Hepatic stellate cell (primary cell): ENCODE measurements around the gene SPRYD4.
A peak's percentile ranks its signal among the peaks of the same experiment; 100 is the strongest.
"Not testable (repeated sequence)": the region's sequence is repeated elsewhere in the genome, so short reads cannot be mapped to it uniquely, and the experiment has no call there.

ENCODE experiments used
- DNase-seq: peaks from one replicate; pipeline ENCODE4 v3.0.0; 2011; ENCODE audit warnings: low spot score

SPRYD4 gene

DNA sequence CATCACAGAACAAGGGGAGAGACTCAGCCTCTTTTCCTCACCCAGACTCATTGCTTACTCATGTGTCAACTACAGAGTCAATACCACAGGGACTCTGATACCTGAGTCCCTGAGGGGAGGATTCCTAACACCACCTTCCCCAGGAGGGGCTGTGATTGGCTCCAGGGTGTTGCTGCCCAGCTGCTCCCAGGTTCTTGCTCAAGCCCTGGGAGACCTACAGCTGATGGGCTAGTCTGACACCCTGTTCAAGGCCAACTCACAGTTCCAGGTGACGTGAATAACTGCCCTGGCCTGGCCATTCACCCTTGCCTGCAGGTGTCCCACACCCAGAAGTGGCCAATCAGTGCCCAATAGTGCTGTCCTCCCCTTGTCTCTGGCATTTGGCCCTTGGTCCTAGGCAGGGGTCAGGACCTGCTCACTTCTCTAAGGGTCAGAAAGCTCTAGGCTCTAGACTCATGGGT is 8.6 kb downstream of the SPRYD4 start:
- no peak for DNase-seq

DNA sequence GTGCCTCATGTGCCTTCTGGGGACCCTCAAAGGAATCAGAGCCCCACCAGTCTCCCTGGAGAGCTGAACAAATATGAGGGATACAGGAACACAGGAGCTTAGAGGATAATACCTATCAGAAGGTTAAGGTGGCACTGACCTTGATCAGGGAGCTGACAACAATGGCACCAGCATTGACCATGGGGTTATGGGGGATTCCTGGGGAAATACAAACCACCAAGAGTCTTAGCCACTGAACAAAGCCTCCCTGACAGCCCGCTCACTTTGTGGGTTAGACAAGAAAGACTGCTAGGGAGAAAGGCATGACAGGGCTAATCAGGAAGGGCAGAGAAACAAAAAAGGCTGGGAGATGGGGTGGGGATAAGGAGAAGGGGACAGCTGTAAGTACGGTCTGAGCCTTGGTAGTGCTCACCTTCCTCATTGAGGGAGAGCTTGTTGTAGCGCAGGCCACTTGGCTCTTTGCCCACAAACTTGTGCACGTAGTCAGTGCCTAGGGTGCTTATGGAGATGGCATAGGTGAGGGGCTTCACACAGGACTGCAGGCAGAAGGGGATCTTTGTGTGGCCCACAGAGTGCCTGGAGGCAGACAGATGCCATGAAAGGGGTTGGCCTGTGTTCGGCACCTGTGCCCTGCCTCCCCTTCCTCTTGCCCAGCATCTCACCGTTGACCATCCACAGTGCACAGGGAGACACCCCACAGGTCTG is 9.3 kb downstream of the SPRYD4 start:
- no peak for DNase-seq

DNA sequence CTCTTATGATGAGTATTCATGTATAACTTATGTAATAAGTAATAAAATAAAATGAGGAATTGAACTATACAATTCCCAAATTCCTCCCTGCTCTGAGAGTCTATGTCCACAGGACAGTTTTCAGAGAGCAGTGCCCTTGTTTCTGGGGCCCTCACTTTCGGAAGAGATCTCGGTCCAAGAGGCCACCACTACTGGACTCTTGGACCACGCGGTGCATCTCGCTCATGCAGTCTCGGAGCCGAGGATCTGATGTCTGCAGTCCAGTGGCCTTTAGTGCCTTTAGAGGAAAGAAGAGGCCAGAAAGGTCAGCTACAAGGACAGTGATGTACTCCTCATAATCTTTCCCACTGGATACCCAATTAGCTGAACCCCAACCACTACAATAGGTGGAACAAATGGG is 11.2 kb downstream of the SPRYD4 start:
- no peak for DNase-seq

DNA sequence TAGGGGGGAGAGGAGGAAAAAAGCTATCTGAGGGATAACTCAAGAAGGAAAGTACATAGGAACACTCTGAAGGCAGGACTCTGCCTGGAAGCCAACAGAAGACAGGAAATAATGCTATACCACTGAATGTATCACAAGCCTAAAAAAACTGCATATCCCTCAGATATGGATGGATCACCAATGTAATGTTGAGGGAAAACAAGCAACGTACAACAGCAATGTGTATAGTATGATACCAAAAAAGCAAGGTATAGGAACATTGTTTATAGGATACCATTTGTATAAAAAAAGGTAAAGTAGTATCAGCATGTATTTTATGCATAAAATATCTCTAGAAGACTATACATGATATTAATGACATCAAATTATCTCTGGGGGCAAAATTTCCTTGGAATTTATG is 16.2 kb downstream of the SPRYD4 start:
- no peak for DNase-seq

DNA sequence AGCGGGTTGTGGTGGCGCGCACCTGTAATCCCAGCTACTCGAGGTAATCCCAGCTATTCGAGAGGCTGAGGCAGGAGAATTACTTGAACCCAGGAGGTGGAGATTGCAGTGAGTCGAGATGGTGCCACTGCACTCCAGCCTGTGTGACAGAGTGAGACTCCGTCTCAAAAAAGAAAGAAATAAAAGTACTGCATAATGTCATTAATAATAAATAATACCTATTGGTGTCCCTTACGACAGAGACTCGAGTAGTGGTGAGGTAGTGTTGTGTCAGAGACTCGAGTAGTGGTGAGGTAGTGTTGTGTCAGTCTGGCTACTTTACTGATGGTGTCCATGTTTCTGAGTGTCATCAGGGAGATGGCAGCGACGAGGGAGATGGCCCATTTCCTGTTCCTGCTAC is 18.3 kb downstream of the SPRYD4 start:
- DNase-seq = no peak

DNA sequence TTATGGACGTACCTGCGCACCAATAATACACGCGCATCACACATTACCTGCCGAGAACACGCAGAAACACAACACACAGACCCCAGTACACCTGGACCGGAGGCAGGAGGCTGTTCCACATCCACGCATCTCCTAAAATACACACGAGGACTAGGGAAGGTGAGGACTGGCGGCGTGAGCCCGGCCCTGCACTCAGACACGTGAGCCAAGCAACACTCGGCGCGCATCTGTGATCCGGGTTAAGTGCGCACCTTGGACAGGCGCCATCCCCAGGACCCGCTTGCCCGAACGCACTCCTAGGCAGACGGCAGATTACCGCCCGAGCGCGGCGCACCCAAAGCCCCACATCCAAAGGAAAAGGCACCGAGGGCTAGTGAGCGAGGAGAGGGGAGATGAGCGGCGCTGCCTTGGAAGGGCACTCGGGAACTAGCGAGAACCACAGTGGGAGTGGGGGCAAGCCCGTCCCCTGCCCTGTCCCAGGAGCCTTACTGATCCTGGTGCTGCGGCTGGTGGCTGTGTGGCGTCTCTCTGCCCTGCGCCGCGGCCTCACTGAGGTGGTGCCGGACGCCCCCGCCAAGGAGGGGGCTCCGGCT is 19.2 kb downstream of the SPRYD4 start:
- no peak for DNase-seq

DNA sequence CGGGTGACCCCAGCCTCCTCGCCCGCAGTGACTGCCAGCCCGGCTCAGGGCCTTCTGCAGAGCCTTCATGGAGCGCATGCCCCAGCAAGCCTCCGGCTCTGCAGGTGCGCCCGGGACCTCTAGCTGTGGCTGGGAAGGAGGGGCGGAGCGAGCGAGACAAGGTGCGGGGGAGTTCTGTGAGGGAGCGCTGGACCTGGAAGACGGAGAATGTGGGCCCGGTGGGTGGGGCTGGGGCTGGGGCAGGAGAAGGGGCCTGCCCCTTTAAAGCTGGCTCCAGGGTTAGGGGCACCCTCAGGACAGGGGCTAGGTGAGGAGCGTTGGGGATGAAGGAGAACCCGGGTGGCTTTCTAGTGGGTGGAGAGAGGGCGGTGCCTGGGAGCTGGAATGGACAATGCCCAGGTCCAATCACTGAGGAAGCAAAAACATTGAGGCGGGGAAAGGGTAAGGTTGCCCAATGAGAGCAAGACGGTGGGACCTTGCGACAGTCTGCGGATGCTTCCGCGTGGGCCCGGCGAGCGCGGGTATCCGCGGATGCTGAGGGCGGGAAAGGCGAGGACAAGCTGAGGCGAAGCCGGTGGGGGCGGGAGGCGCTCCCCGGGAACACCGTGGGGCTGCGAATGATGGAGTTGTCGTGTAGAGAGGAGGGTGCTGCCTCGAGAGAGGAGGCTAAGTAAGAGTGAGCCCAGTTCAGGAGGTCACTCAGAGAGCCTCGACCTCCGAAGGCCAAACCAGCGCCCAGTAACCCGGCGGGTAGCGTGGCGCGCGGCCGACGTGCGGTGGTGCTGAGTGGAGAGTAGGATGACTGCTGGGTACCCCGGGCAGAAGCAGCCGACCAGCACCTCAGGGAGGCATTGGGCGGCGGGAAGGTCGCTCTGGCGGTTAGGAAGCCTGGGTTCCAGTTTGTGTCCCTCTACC is 19.9 kb downstream of the SPRYD4 start, which contains the start of gene GLS2:
Gene GLS2, minus strand, starts transcription at position 121 of the 915 bp plus-strand sequence. Its CDS starts 43 bp downstream, at position 78.
- DNase-seq = peak; percentile 96

DNA sequence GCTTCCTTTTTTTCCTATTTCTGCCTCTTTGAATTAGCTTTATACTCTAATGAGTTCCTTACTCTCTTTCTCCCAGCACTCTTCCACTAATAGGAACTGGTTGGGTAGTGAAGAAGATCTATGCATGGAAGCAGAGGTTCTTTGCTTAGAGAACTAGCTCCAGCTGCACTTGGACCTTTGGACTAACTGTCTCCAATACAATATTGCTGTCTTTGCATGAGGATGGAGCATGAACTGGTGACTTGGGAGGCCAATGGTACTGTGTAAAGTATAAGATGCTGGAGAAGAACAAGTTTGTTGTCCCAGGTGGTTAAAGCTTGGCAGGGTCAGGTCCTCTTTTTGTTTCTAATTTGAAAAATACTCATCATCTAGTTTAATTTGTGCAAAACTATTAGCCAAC is 22.0 kb downstream of the SPRYD4 start:
- DNase-seq = no peak

DNA sequence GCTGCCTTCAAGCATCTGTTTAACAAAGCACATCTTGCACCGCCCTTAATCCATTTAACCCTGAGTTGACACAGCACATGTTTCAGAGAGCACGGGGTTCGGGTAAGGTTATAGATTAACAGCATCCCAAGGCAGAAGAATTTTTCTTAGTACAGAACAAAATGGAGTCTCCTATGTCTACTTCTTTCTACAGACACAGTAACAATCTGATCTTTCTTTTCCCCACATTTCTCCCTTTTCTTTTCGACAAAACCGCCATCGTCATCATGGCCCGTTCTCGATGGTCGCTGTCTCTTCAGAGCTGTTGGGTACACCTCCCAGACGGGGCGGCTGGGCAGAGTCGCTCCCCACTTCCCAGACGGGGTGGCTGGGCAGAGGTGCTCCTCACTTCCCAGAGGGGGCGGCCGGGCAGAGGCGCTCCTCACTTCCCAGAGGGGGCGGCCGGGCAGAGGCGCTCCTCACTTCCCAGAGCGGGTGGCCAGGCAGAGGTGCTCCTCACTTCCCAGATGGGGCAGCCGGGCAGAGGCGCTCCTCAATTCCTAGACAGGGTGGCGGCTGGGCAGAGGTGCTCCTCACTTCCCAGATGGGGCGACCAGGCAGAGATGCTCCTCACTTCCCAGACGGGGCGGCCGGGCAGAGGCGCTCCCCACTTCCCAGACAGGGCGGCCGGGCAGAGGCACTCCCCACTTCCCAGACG is 25.2 kb downstream of the SPRYD4 start:
- not testable (repeated sequence) for DNase-seq

DNA sequence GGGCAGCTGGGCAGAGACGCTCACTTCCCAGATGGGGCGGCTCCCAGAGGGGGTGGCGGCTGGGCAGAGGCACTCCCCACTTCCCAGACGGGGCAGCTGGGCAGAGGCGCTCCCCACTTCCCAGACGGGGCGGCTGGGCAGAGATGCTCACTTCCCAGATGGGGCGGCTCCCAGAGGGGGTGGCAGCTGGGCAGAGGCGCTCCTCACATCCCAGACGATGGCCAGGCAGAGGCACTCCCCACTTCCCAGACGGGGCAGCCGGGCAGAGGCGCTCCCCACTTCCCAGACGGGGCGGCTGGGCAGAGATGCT is 25.7 kb downstream of the SPRYD4 start:
- not testable (repeated sequence) for DNase-seq

DNA sequence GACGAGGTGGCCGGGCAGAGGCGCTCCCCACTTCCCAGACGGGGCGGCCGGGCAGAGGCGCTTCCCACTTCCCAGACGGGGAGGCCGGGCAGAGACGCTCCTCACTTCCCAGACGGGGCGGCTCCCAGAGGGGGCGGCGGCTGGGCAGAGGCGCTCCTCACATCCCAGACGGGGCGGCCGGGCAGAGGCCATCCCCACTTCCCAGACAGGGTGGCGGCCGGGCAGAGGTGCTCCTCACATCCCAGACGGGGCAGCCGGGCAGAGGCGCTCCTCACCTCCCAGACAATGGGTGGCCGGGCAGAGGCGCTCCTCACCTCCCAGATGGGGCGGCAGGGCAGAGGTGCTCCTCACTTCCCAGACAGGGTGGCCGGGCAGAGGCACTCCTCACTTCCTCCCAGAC is 26.1 kb downstream of the SPRYD4 start:
- DNase-seq = not testable (repeated sequence)

DNA sequence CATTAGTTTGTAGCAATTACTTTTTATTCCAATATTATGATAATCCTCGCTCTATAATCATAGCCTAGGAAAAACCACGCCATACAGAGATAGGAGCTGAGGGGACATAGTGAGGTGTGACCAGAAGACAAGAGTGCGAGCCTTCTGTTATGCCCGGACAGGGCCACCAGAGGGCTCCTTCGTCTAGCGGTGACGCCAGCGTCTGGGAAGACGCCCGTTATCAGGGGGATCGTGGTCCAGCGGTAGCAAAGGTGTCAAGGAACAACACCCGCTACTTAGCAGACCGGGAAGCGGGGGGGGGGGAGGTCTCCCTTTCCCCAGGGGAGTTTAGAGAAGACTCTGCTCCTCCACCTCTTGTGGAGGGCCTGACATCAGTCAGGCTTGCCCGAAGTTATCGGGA is 28.3 kb downstream of the SPRYD4 start:
- not testable (repeated sequence) for DNase-seq

DNA sequence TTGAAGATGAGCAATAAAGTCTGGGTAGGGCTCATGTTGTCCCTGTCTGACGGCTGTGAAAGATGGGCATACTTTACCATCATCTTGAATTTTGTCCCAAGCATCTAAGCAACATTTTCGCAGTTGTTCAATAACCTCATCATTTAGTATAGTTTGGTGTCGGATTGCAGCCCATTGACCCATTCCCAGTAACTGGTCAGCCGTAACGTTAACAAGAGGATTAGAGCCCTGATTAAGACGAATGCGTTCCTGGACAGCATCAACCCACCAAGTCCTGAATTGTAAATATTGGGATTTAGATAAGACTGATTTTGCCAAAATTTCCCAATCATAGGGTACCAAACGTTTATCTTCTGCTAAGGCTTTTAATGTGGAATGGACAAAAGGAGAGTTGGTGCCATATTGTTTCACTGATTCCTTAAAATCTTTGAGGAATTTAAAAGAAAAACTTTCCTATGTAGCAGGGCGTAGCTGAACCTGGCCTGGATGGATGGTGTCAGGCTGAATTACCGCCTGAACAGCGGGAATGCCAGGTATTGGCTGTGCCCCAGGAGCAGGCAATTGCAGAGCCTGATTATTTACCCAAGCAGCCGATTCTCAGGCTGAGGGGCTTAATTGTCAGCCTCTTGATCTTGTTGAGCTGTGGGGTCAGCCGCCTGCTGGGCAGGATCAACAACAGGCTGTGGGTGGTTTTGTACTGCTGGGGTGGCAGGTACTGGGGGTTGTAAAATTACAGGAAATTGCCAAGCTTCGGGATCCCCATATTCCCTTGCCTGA is 29.9 kb downstream of the SPRYD4 start:
- DNase-seq = not testable (repeated sequence)

DNA sequence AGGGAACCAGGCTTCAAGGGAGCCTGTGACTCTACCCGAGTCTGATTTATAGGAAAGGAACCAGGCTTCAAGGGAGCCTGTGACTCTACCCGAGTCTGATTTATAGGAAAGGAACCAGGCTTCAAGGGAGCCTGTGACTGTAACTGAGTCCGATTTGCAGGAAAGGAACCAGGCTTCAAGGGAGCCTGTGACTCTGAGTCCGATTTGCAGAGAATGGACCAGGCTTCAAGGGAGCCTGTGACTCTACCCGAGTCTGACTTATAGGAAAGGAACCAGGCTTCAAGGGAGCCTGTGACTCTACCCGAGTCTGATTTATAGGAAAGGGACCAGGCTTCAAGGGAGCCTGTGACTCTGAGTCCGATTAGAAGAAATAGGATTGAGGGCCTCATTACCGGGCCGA is 31.1 kb downstream of the SPRYD4 start:
- DNase-seq = not testable (repeated sequence)

DNA sequence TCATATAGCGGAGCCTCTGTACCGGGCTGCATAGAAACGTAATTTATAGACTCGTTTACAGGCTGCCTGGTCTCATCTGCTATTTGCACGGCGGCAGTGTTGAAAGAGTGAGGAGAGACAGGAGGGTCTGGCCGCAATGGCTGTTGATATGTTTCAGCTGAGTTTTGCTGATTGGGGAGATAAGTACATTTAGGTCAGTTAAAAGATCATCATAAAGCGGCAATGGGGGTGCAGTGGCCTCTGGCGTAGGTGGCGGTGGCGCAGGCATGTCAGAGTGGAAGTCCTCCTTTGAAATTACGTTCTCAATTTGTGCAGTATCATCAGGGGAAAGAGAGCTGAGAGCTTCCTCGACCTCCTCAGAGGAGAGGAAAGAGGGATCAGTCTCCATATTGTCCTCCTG is 31.5 kb downstream of the SPRYD4 start:
- not testable (repeated sequence) for DNase-seq

DNA sequence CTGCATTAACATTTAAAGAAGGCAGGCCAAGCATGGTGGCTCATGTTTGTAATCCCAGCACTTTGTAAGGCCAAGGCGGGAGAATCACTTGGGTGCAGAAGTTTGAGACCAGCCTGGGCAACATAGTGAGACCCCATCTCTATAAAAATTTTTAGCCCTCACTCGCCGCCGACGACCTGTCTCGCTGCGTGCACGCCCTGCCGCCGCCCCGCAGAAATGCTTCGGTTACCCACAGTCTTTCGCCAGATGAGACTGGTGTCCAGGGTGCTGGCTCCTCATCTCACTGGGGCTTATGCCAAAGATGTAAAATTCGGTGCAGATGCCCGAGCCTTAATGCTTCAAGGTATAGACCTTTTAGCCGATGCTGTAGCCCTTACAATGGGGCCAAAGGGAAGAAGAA is 42.4 kb downstream of the SPRYD4 start:
- DNase-seq = no peak

DNA sequence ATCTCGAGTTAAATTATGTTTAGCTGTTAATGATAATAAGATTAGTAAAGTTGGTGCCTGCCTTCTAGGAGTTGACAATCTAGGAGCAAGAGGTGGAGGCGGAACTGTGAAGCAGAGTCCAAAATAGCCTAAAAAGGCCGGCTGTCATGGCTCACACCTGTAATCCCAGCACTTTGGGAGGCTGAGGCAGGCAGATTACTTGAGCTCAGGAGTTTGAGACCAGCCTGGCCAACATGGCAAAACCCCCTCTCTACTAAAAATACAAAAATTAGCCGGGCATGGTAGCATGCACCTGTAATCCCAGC is 45.6 kb downstream of the SPRYD4 start:
- DNase-seq = not testable (repeated sequence)

DNA sequence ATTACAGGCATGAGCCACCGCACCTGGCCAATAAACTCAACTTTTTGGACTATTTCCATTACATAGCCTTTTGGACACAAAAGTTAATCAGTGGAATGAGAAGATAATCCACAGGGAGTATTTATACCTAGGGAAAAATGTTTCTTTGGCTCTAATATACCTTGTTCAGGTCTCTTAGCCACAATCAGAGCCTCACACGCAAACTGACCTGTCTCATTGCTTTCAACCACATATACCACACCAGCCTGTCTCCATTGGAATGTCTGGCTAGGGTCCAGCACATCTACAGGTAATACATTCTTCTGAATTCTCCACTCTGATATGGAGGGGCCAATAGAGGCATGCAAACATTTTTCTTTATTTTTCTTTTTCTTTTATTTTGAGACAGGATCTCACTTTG is 49.5 kb downstream of the SPRYD4 start:
- DNase-seq = no peak

DNA sequence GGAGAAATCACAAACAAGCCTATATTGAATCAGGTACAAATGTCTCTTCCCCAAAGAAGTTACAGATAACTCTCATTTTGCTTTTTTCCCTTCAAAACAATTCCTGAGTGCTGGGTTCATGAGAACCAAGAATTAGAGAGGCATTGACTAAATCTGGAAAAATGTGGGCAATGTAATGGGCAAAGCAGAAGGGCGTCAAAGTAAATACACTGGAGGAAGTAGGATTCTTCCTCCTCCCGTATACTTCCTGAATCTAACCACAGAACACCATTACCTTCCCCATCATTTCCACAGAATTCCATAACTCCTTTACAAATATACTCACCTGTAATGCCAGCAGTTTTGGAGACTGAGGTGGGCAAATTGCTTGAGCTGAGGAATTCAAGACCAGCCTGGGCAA is 50.2 kb downstream of the SPRYD4 start:
- DNase-seq = no peak

DNA sequence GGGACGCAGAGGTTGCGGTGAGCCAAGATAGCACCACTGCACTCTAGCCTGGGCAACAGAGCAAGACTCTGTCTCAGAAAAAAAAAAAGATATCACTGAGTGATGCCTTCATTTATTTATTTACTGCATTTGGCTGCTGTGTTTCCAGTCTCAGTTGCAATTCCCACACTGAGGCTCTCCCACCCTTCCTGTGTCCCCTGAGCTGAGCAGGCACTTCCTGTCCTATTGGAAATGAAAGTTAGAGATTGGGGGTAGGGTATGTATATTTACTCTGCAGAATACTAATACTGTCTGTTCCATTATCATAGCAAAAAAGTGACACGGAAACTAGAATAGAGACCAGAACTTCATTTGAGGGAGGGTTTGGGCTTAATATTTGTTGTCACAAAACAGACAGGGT is 51.7 kb downstream of the SPRYD4 start:
- no peak for DNase-seq

DNA sequence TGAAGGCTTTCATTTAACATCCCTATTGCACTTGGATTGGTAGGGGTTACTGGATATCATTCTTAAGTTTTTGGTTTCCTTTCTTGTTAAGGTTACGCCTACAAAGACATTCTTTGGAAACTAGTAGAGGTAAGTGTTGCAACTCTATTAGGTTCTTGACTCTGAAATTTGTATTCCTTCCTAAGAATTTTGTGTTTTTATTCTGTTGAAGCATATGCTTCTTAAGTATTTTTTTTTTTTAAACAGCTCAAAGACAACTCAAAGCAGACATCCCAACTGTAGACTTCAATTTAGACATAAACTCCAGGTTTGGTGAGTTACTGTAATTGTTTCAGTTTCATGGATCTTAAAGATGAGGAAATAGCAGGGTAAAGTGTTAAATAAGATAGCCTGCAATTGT is 52.1 kb downstream of the SPRYD4 start:
- DNase-seq = no peak

DNA sequence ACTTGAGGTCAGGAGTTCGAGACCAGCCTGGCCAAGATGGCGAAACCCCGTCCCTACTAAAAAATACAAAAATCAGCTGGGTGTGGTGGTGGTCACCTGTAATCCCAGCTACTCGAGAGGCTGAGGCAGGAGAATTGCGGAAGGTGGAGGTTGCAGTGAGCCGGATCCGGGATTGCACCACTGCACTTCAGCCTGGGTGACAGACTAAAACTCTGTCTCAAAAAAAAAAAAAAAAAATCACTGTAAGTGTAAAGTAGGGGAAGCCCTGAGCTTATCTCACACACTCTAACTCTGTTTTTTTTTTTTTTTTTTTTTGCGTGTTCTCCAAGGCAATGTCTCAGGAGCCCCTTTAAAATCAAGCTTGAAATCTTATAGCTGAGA is 52.8 kb downstream of the SPRYD4 start:
- no peak for DNase-seq
